GM19099 (cell line): ENCODE data around the gene SPC24.

Experiments used
- POLR2A ChIP-seq: IDR thresholded peaks from 3 replicates; pipeline ENCODE4 v1.6.1; 2011; ENCODE audit warnings: low read depth; ENCODE audit not compliant: insufficient read length; ENCODE audit errors: extremely low read depth

The SPC24 gene

GRCh38 chr19:11154683-11155047 lies 917 bp downstream of the SPC24 start:
- TF ChIP-seq POLR2A, result no peak

- TF ChIP-seq POLR2A, result no peak
Measured at GRCh38 chr19:11152318-11153062, 3.1 kb downstream of the SPC24 start.

GRCh38 chr19:11151181-11151580 lies 4.4 kb downstream of the SPC24 start:
- TF ChIP-seq POLR2A, result no peak

- TF ChIP-seq POLR2A, result no peak
Measured at GRCh38 chr19:11148001-11148400, 7.6 kb downstream of the SPC24 start.

GRCh38 chr19:11145536-11145924 lies 10.1 kb downstream of the SPC24 start:
- TF ChIP-seq POLR2A, result no peak

GRCh38 chr19:11142528-11143171 lies 12.9 kb downstream of the SPC24 start:
- TF ChIP-seq POLR2A, result no peak

GRCh38 chr19:11141937-11142527 lies 13.6 kb downstream of the SPC24 start:
- no peak for TF ChIP-seq POLR2A

- no peak for TF ChIP-seq POLR2A
Measured at GRCh38 chr19:11140896-11141295, 14.7 kb downstream of the SPC24 start.

- no peak for TF ChIP-seq POLR2A
Measured at GRCh38 chr19:11138601-11139300, 16.8 kb downstream of the SPC24 start.

GRCh38 chr19:11137542-11138384 lies 17.8 kb downstream of the SPC24 start:
- no peak for TF ChIP-seq POLR2A

GRCh38 chr19:11136400-11137101 lies 19.0 kb downstream of the SPC24 start:
- TF ChIP-seq POLR2A, result no peak

- TF ChIP-seq POLR2A, result no peak
Measured at GRCh38 chr19:11131471-11131870, 24.1 kb downstream of the SPC24 start.

- no peak for TF ChIP-seq POLR2A
Measured at GRCh38 chr19:11130824-11131455, 24.6 kb downstream of the SPC24 start.

GRCh38 chr19:11127905-11128304 lies 27.7 kb downstream of the SPC24 start:
- no peak for TF ChIP-seq POLR2A
